Fibroblast of peridontal ligament (primary cell): ENCODE results near the gene PALM2AKAP2.

Experiments used
- DNase-seq: peaks from one replicate; pipeline ENCODE4 v3.0.0-alpha.2; 2010; ENCODE audit errors: extremely low read depth

The PALM2AKAP2 gene

DNA sequence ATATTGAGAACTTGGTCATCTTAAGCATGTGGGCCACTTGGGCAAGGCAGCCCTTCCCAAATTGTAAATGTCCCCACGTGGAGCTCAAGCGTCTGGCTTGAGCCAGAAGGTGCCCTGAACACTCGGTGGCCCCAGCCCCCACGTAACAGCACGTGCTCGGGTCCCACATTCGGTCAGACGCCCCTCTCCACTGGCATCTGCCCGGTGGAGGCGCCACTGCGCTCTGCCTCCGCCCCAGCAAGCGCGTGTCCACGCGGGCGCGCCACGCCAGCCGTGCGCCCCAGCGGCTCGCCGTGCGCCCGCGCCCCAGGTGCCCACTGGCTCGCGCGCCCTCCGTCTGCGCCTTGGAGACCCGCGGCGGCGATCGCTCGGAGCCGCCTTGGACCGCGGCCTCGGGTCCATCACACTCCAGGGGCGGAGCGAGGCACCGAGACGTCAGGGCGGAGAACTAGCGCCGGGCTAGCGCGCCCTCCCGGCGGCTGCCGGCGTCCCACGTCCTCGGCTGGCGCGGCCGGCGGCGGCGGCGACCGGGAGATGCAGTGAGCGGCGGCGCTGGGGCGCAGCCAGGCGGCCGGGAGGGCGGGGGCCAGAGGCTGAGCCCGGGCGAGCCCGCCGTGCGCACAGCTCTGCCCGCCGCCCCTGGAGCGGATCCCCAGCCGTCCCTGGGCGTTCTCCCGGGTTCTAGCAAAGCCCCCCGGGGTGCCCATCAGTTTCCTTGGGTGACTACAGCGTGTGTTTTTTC lies at the start of gene PALM2AKAP2:
PALM2AKAP2 (plus strand) TSS at position 488 of the 742 bp plus-strand sequence. CDS start 291 bp downstream, outside the sequence.
- peak; percentile 47 for DNase-seq

GRCh38 chr9:109730228-109730627 lies 49.8 kb upstream of the PALM2AKAP2 start:
- no peak for DNase-seq

DNA sequence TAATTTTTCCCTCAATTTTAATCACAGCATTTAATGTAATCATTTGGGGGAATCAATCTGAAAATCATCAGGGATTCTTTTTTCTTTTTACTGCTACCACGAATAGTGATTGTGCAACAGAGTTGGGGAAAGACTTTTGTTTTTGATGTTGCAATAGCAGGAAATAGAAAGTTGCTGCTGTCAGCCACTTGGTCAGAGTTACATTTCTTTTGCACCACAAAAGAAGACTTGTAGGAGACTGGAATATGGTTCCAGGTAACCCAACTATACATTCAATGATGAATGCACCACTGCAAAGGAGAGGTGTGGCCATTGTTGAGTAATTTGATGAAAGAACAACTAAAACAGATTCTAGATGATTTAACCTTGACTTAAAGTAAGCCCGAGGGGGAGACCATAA lies 46.3 kb upstream of the PALM2AKAP2 start:
- DNase-seq: peak; percentile 76

DNA sequence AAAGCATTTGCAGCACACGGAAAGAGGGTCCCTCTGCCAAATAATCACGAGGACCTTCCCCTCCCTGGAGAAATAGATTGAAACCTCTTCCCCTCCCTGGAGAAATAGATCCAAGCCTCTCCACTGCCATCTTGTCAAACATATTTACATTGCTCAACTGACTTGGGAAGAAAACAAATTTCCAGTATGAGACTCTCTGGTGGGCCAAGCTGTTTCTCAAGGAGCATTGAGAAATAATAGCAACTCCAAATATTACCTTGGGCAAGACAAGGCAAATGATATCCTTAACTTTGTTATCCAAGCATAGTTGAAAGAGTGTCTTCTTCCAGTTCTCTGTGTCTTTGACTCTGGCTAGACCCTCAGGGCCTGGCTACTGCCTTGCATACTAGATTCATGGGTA lies 45.2 kb upstream of the PALM2AKAP2 start:
- DNase-seq: no peak

GRCh38 chr9:109735801-109736200 lies 44.2 kb upstream of the PALM2AKAP2 start:
- no peak for DNase-seq

DNA sequence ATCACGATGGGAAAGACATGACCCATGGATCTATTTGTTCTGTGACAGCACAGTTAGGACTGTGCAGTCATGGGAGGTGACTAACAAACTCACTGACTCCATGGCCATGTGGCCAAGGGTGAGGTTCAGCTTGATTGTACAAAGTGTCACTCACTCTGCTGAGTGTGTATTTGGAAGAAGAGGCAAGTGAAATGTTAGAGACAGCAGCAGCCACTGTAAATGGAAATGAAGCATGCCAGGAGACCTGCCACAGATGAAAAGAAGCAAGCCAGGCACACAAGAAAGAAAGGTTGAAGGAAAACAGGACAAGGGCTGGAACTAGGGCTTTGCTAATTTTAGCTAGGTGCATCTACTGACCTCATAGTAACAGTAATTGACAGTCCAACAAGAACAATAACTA lies 42.7 kb upstream of the PALM2AKAP2 start:
- no peak for DNase-seq

- DNase-seq: no peak
Measured at GRCh38 chr9:109739760-109740159, 40.2 kb upstream of the PALM2AKAP2 start.

- DNase-seq: peak; percentile 73
Measured at GRCh38 chr9:109742776-109743348, 37.1 kb upstream of the PALM2AKAP2 start.

DNA sequence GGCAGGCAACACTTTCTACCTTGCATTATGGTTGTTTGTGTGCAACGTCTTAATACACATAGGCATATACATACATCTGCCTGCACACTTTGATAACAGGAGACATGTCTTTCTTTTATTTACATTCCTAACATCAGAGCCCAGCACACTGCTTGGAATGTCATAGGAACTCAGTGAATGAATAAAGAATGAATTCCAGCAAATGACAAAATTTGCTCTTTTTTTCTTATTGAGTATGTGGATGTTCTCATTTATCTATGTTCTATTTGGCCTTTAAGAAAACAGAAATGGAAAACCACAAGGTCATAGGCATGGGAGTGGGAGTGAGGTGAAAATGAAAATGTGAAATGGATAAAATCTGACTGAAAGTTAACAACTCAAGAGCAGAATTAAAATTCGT lies 36.3 kb upstream of the PALM2AKAP2 start:
- no peak for DNase-seq

- peak; percentile 91 for DNase-seq
Measured at GRCh38 chr9:109745335-109746283, 34.4 kb upstream of the PALM2AKAP2 start.

GRCh38 chr9:109751253-109751652 lies 28.7 kb upstream of the PALM2AKAP2 start:
- peak; percentile 90 for DNase-seq

DNA sequence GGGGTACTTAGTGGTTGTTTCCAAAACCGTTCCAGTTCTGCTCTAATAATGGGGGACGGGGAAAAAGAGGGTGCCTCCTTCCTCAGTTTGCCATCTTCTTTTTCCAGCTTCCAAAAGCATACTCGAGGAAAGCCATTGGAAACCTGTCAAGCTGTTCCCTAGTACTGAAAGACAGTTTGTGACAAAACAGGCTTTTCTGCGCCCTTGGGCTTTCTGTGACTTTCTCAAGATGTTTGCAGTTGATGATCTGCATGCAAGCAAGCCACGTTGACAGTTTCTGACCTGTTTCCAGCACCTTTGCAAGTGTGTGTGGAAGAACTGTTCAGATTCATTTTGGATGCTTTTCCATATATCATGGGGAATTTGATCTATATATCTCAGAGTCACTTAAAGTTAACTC lies 26.7 kb upstream of the PALM2AKAP2 start:
- DNase-seq: no peak

- no peak for DNase-seq
Measured at GRCh38 chr9:109755040-109755439, 25.0 kb upstream of the PALM2AKAP2 start.

DNA sequence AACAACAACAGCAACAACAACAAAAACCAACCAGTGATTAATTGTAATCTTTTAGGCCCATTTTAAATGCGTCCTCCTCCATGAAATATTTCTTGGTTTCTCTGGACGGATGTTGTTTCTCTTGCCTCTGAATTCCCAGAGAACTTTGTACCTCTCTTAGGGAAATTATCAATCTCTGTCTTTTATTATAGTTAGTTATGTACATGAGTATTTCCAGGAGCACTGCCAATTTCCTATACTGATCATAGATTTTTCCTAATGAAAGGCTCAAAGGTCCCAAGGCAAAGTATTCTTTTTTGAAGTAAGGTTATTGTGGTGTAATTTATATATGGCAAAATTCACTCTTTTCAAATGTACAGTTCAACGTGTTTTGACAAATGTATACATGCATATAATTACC lies 20.4 kb upstream of the PALM2AKAP2 start:
- DNase-seq: no peak

GRCh38 chr9:109765278-109765677 lies 14.7 kb upstream of the PALM2AKAP2 start:
- DNase-seq: no peak

- no peak for DNase-seq
Measured at GRCh38 chr9:109765830-109766229, 14.2 kb upstream of the PALM2AKAP2 start.

DNA sequence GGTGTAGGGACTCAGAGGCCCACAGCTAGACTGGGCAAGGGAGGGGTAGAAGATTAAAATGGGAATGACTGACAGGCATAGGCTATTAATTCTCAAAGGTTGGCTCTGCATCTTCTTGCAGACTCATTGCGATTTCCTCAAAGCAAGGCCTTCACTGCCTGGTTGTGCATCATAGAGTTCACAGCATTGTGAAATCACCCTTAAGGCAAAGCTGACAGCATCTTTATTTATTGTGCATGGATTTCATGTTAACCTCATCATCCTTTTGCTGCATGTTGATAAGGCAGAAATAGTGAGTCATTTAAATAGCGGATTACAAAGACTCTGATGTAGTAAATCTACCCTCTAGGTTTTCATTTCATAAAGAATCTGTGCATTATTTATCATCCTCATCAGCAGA lies 13.6 kb upstream of the PALM2AKAP2 start:
- DNase-seq: peak; percentile 70

GRCh38 chr9:109767404-109767803 lies 12.6 kb upstream of the PALM2AKAP2 start:
- DNase-seq: no peak

DNA sequence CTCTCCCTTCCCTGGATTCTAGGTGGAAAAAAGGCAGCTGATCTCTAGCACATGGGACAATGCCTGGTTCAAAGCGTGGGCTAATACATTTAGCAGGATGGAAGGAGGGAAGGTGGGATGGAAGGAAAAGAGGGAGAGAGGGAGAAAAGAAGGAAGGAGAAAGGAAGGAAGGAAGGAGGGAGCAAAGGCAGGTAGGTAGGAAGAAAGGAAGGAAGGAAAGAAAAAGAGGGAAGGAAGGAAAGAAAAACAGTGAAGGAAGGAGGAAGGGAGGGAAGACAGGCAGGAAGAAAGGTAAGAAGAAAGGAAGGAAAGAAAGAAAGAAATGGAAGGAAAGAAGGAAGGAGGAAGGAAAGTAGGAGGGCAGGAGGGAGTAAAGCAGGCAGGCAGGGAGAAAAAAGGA lies 12.2 kb upstream of the PALM2AKAP2 start:
- DNase-seq: no peak

DNA sequence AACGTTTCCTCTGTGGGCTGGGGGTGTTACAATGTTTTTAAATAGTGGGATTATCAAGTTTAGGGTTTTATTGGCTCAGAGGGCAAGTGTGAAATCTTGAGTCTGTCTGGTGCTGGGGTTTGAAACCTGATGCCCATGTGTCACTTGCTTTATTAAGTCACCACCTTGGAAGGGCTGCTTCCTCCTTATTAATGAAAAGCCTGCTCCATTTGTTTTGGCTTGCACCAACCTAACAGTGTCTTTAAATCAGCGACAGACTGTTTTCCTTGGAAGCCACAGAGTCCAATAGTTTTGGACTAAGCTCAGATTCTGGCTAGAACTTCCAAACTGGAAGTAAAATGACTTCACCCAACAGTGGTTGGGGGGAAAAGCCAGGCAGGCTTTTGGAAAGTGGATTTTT lies 10.7 kb upstream of the PALM2AKAP2 start:
- DNase-seq: peak; percentile 34

DNA sequence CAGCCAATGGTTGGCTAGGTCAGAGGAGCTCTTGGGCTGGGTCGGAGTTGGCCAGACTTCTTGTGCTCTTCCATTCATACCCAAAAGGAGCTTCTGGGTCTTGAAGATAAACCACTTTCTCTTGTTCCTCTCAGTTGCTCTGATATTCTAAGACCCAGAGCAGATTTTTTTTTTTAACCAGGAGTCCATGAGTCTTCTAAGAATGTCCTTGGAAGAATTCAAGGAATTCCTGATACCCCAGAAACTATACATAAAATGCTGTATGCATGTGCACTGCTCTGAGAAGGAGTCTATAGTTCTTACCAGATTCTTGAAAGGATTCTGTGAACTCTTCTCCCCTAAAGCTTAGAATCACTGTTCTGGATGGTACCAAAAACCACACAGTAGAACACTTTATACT lies 9.9 kb upstream of the PALM2AKAP2 start:
- DNase-seq: no peak

DNA sequence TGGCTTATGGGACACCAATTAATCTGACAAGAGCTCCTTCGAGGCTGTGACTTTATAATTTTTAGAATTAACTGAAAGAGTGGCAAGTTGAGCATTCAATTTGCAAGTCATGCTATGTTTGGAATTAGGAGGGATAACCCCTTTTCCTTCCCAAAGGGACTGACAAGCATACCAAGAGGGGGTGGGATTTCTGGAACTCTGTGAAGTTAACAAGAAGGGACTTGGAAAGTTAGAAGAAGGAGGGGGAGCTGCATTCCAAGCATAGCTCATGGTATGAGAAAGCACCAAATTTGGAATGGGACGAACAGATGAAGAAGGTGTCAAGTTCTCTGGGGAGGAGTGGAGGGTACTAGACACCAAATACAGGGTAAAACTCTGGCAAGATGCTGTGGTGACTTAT lies 8.9 kb upstream of the PALM2AKAP2 start:
- peak; percentile 76 for DNase-seq
